Measurements from ENCODE around the gene KDM6B.

KDM6B gene

DNA sequence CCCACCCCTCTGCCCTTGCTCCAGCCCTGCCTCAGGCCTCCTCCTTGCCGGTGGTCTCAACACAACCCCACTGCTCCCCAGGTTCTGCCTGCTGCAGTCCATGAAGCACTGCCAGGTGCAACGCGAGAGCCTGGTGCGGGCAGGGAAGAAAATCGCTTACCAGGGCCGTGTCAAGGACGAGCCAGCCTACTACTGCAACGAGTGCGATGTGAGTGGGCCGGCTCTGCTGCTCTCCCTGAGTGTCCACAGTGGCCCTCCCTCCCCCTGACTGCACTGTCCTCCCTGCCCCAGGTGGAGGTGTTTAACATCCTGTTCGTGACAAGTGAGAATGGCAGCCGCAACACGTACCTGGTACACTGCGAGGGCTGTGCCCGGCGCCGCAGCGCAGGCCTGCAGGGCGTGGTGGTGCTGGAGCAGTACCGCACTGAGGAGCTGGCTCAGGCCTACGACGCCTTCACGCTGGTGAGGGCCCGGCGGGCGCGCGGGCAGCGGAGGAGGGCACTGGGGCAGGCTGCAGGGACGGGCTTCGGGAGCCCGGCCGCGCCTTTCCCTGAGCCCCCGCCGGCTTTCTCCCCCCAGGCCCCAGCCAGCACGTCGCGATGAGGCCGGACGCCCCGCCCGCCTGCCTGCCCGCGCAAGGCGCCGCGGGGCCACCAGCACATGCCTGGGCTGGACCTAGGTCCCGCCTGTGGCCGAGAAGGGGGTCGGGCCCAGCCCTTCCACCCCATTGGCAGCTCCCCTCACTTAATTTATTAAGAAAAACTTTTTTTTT lies 19.1 kb downstream of the KDM6B start:
- DNase-seq, result peak in 1 of 3 donors; percentile 30

DNA sequence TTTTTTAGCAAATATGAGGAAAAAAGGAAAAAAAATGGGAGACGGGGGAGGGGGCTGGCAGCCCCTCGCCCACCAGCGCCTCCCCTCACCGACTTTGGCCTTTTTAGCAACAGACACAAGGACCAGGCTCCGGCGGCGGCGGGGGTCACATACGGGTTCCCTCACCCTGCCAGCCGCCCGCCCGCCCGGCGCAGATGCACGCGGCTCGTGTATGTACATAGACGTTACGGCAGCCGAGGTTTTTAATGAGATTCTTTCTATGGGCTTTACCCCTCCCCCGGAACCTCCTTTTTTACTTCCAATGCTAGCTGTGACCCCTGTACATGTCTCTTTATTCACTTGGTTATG lies 19.6 kb downstream of the KDM6B start:
- DNase-seq, result peak in 1 of 3 donors; percentile 9

DNA sequence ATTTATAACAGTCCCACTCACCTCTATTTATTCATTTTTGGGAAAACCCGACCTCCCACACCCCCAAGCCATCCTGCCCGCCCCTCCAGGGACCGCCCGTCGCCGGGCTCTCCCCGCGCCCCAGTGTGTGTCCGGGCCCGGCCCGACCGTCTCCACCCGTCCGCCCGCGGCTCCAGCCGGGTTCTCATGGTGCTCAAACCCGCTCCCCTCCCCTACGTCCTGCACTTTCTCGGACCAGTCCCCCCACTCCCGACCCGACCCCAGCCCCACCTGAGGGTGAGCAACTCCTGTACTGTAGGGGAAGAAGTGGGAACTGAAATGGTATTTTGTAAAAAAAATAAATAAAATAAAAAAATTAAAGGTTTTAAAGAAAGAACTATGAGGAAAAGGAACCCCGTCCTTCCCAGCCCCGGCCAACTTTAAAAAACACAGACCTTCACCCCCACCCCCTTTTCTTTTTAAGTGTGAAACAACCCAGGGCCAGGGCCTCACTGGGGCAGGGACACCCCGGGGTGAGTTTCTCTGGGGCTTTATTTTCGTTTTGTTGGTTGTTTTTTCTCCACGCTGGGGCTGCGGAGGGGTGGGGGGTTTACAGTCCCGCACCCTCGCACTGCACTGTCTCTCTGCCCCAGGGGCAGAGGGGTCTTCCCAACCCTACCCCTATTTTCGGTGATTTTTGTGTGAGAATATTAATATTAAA lies 20.2 kb downstream of the KDM6B start:
- peak in 1 of 3 donors; percentile 6 for DNase-seq

DNA sequence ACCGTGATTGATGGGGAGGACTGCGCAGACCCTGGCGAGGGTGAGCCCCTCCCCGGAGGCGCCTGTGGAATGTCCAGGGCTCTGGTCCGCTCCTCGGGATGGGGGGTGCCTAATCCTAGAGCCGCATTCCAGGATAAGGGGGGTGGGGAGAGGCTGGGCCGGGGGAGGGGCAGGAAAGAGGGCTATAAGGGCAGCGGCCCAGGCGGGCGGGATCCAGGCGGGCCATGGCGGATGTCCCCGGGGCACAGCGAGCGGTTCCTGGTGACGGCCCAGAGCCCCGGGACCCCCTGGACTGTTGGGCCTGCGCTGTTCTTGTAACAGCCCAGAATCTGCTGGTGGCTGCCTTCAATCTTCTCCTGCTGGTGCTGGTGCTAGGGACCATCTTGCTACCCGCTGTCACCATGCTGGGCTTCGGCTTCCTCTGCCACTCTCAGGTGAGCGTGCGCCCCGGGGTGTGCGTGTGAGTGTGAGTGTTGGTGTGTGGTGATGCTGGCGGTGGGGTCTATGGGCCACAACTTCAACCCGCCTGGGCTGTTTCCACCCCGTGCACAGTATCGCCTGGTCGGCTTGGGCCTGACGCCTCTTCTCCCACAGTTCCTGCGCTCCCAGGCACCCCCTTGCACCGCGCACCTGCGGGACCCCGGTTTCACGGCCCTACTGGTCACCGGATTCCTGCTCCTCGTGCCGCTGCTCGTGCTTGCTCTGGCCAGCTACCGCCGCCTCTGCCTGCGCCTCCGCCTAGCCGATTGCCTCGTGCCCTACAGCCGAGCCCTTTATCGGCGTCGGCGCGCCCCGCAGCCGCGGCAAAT lies 21.0 kb downstream of the KDM6B start, which contains the start of gene TMEM88:
Gene TMEM88 (plus strand): TSS at position 216 of the 809 bp plus-strand sequence. CDS start 9 bp downstream, at position 225.
- peak in 1 of 3 donors; percentile 21 for DNase-seq

DNA sequence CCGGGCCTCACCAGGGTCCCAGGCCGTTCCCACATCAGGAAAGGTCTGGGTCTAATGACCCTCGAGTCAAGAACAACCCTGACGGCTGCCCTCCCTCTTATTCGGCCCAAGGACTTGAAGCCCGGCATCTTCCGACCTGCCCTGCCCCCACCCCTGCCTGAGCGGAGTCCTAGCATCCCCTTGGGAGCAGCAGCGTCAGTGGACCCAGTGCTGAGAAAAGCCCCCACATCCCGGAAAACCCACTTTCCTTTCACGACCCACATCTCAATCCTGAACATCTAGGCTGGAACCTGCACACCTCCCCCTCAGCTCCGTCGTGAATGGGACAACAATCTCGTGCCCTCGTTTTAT lies 21.6 kb downstream of the KDM6B start:
- peak in 1 of 3 donors; percentile 35 for DNase-seq

DNA sequence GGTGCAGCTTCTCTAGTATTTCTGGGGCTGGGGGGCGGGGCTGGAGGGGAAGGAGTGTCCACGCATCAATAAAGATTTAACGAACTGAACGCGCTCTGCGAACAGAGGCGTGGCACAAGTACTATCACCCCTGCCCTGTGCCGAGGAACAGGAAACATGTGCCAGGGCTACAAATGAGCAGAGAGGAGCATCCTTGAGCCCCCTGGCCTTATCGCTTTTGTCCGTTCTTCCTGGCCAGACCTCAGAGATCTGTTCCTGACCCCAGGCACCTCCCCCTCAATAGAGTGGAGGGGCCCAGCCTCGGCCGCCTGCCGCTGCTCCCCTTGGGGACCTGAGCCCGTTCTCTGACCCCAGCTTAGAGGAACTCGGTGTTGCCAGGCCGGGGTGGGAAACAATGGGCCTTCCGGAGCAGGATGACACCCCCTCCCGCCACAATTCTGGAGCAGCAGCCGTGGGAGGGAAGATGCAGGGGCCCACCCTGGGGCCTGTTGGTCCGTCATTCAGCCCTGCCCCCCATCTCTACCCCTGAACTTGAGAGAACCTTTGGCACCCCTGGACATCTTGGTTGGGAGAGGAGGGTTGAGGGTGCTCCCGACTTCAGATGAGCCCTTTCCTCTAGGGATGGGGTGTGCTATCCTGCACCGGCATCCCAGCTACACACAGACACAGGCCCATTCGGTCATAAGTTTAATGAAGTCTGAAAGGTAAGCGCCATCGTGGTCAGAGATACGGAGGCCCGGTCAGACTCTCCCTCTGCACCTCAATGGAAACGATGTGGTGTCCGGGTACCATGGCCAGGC lies 22.2 kb downstream of the KDM6B start:
- DNase-seq, result peak; percentile 42 to 64 (median 47)

DNA sequence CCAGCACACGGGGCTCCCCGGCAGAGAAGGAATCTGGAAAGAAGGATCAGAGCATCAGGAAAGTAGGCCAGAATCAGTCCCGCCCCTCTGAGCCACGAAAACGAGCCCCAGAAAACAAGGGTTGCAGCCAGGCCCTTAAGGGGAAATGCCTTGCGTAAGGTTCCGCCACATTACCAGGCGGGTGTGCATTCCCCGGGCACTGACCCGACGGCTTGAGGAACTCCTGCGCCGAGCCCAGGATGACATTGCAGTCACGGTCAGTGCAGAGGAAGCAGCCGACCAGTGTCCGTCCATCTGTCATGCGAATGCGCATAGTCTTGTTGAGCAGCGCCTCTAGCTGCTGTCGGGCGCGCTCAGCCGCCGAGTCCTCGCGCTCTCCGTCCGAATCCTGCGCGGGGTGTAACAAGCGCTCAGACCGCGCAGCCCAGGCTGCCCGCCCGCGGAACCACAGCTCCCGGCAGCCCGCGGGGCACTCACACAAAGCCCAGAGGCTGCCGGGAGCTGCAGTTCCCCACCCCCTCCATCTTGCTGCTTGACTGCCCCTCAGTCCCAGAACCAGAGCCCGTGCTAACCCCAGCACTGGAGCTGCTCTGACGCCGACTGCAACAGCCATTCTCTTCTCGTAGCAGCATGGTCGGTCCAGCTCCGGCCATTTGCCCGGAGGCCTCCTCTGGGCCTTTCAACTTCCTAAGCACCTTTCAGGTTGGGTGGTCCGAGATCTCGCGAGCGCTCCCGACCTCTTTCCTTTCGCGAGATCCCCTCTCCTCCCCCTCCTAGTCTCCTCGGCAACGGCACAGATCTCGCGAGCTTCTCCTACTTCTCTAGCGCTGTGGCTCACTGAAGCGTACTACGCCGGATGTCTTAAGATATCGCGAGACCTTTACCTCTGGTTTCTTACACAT lies 23.0 kb downstream of the KDM6B start, which contains the start of gene NAA38:
Gene NAA38 (minus strand): TSS at position 749 of the 902 bp plus-strand sequence. CDS start 96 bp downstream, at position 653.
- DNase-seq, result peak; percentile 93 to 97 (median 97)

DNA sequence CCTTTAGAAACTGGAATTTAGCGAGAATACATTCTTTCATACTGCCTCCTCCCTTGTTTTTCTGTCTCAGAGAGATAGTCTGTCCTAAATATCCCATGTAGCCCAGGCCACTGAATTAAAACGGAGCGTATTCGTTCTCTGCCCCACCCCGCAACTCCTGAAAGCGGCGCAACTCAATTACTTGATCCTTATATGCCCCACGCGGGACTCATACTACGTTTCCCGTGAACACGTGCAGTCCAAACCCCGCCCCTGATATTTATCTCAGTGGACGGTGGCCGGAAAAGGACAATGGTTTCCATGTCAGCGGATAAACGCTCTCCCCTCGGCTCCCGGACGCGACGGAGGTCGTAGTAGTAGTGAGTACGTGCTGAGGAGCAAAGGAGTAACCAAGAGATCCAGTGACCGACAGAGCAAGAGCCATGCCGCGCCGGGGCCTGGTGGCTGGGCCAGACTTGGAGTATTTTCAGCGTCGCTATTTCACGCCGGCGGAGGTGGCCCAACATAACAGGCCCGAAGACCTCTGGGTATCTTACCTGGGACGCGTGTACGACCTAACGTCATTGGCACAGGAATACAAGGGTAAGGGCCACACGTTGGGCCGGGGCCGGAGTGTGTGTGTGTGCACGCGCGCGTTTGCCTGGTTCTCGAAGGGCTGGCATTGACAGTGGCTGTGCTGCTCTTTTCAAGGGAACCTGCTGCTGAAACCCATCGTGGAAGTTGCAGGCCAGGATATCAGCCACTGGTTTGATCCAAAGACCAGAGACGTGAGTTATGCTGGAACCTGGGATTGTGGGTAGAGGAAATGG lies 23.9 kb downstream of the KDM6B start, which contains the start of gene CYB5D1:
Gene CYB5D1 (plus strand): TSS at position 291 of the 809 bp plus-strand sequence. CDS start 132 bp downstream, at position 423.
- peak; percentile 89 to 92 (median 91) for DNase-seq

DNA sequence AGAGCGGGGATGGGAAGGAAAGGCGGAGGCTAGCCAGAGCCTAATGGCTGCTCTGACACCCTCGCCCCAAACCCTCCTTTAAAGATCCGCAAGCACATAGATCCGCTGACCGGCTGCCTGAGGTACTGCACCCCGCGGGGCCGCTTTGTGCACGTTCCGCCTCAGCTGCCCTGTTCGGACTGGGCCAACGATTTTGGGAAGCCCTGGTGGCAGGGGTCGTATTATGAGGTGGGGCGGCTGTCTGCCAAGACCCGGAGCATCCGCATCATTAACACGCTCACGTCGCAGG lies 24.4 kb downstream of the KDM6B start:
- peak; percentile 59 to 66 (median 61) for DNase-seq

DNA sequence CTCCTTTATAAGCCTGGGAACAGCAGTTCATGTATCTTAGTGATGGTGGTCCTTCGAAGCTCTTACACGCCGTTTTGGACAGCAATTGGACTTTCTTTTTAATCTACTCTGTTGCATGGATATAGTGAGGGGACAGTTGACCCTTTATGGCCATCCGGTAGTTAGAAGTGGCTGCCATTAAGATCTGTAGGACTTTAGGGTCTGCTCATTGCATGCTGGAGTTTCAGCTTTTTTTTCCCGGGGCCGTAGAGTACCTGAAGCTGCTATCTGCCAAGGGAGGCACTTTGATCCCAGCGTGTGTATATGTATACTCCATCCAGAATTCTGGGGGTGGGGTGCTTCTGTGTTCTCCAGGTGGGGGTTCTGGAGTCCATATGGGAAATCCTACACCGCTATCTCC lies 25.0 kb downstream of the KDM6B start:
- peak in 1 of 3 donors; percentile 10 for DNase-seq

DNA sequence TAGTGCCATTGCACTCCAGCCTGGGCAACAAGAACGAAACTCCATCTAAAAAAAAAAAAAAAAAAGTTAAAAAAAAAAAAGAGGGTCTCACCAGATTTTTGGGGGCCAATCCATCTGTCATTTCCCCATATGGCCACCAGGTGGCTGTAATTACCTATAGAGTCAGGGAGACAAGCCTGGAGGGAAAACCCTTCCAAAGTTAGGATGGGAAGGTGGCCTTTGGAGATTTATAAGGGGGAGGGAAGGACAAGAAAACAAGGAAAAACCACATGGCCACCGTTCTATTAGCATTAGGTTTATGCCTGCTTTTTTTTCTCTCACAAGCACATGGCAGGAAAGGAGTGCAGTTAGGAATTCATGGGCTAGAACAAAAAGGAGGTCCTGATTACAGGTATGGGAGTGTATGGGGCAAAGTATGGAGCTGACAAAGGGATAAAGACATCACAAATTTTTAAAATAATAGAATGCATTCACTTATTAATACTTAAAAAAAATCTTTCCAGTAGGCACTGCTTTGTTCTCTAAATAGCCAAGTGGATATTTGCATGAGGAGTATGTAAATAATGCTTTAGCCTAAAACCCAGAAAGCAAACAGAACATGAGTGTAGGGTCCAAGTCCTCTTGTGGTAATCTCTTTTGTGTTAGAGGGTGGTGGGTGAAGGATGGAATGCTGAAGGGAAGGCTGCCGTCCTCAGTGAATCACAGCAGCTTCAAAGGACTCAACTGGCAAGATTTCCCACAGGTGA lies 28.8 kb downstream of the KDM6B start:
- peak; percentile 49 to 53 (median 51) for DNase-seq

DNA sequence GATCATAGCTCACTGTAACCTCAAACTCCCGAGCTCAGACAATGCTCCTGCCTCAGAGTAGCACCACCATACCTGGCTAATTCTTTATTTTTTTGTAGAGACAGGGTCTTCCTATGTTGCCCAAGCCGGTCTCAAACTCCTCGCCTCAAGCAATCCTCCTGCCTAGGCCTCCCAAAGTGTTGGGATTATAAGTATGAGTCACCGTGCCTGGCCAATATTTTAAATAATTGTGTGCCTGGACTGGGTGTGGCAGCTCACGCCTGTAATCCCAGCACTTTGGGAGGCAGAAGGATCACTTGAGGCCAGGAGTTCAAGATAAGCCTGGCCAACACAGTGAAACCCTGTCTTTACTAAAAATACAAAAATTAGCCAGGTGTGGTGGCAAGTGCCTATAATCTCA lies 30.4 kb downstream of the KDM6B start:
- peak in 1 of 3 donors; percentile 11 for DNase-seq

DNA sequence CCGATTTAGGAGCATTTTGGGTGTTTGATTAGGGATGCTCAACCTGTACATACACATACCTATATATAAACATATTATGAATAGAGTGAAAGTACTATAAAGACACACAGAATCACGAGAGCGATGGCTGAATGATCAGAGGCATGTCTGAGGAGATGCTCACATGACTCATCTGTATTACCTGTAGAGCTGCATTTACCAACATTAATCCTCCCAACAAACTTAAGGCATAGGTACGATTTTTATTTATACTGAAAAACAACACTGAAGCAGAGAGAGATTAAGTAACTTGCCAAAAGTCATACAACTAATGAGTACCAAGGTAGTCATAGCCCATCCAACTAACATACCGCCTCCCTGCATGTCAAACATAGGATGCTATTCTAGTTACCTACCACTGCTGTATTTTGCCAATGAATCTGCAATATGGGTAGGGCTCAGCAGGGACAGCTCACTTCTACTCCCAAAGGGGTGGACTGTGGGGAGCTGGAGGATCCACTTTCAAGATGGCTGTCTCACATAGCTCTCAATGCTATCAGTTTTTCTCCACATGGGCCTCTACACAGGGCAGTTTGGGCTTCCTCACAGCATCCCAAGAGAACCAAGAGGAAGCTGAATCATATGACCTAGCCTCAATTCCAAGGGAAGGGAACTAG lies 31.1 kb downstream of the KDM6B start:
- peak in 1 of 3 donors; percentile 26 for DNase-seq

DNA sequence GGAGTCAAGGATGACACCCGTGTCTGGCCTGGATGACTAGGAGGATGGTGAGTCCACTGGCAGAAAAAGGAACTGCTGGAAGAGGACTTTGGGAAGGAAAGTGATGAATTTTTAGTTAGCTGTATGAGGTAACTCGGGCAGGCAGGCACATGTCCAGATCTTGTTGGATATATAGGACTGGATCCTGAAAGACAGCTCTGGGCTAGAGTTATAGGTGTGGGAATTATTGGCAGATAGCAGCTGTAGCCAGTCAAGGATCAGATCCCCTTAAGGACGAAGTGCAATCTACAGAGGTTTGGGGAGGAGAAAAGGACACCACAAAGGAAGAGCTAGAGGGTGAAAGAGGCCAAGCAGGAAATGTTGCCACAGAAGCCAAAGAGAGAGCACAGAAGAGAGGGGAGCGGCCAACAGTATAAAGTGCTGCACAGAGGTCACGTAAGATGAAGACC lies 33.9 kb downstream of the KDM6B start:
- peak in 2 of 3 donors; percentile 61 for DNase-seq

DNA sequence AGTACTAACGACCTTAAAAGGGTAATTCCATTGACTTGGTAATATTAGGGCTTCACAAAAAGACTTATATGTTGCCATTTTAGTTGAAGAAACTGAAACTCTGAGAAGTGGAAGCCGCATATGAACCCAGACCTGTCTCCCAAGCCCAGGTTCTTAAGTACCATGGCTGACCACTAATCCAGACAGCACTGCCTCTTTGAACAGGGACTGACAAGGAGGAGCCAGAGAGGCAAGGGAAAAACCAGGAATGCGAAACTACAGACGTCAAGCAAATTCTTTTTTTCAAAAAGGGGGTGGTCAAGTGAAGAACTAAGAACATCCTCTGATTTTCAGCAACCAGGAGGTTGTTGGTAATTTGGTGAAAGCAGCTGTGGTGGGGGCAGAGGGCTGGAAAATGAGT lies 39.0 kb downstream of the KDM6B start:
- DNase-seq, result peak in 2 of 3 donors; percentile 38 to 43

DNA sequence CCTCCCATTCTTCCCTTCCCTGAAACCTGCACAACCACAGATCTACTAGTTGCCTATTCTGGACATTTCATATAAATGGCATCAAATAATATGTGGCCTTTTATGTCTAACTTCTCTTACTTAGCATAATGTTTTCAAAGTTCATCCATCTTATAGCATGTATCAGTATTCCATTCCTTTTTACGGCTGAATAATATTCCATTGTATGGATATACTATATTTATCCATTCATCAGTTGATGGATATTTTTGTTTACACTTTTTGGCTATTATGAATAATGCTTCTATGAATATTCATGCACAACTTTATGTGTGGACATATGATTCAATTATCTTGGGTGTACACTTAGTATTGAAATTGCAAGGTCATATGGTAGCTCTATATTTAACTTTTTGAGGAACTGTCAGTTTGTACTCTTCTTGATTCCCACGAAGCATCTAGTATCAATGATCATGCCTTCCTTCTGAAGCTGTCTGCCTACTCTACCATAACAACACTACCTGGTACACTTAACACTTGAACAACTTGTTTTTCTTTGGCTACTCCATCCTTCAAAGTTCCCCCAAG lies 41.9 kb downstream of the KDM6B start:
- no peak for DNase-seq

DNA sequence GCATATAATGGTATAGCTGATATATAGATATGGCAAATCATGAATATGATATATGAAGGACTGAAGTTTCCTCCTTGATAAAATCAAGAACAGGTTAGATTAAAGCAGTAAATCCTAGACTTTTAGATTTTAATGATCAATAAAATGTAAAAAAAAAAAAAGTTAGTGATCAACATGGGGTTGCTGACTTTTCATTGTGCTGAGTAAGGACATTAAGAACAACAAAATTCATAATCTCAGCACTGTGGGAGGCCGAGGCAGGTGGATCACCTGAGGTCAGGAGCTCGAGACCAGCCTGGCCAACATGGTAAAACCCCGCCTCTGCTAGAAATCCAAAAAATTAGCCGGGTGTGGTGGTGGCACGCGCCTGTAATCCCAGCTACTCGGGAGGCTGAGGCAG lies 44.2 kb downstream of the KDM6B start:
- DNase-seq, result no peak

DNA sequence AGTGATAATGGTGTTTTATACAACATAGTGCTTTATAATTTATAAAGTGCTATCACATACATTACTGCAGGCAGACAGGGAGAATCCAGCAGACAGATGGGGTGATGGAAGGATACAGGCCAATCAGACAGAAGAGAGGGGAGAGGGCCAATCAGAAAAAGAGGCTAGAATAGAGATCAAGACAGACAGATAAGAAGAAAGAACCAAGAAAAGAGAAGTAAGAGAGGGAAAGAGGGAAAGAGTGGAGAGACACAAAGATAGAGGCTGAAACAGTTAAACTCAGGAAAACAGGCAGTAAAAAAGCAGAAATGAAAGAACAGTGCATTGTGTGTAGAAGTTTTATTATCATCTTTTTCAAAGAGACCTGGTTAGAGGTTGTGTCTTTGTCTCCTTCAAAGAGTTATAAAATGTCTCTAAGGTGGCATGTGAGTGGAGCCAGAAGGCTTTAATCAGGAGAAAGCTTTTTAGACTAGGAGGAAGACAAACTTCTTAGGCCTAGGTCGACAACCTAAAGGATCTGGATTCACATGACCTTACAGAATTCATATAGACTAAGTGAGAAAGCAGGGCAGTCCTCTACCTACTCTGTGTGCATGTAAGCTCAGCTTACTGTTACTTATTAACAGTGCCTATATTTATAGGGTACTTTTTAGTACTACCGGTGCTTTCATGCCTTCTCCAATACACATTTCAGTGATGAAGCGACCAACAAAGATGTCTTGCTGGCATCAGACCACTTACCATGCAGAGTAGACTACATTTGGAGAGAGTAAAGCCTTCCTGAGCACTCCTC lies 46.3 kb downstream of the KDM6B start:
- DNase-seq, result no peak
